ENCODE results near the gene PTGFR.

PTGFR gene

GRCh38 chr1:78468521-78468920 is 22.3 kb upstream of the PTGFR start:
- intact Hi-C loops (cut with DNase I; ENCODE audit: low total_unique reads), result no loop called here
- H3K36me3 ChIP-seq, result no peaks in the 10 kb centered on the region
- TF ChIP-seq CTCF (IDR thresholded peaks at IDR 0.05), result no peak
- no peak overlapping the region for H3K4me3 ChIP-seq
- no peak for DNase-seq
- H3K4me1 ChIP-seq, result no peaks in the 10 kb centered on the region
- no peaks in the 10 kb centered on the region for H3K27me3 ChIP-seq
- no peaks in the 10 kb centered on the region for H3K9me3 ChIP-seq
- no peak overlapping the region for H3K27ac ChIP-seq

- TF ChIP-seq CTCF (IDR thresholded peaks at IDR 0.05), result no peak
- Histone ChIP-seq H3K4me1 (no peaks in the 10 kb centered on the region), H3K4me3 (no peak overlapping the region), H3K9me3 (no peaks in the 10 kb centered on the region), H3K27ac (no peak overlapping the region), H3K36me3 (no peaks in the 10 kb centered on the region), H3K27me3 (no peaks in the 10 kb centered on the region)
- intact Hi-C loops (cut with DNase I; ENCODE audit: low total_unique reads), result no loop called here
- no peak for DNase-seq
Observed at GRCh38 chr1:78469576-78469975, 21.2 kb upstream of the PTGFR start.

- intact Hi-C loops (cut with DNase I; ENCODE audit: low total_unique reads), result no loop called here
- H3K36me3 ChIP-seq, result no peaks in the 10 kb centered on the region
- H3K4me3 ChIP-seq, result no peak overlapping the region
- no peaks in the 10 kb centered on the region for H3K9me3 ChIP-seq
- H3K27me3 ChIP-seq, result no peaks in the 10 kb centered on the region
- no peaks in the 10 kb centered on the region for H3K4me1 ChIP-seq
- no peak overlapping the region for H3K27ac ChIP-seq
- no peak for TF ChIP-seq CTCF (IDR thresholded peaks at IDR 0.05)
- DNase-seq, result no peak
Observed at GRCh38 chr1:78471890-78472620, 18.7 kb upstream of the PTGFR start.

- intact Hi-C loops (cut with DNase I; ENCODE audit: low total_unique reads), result no loop called here
- Histone ChIP-seq H3K4me3 (no peak overlapping the region), H3K9me3 (no peaks in the 10 kb centered on the region), H3K27me3 (no peaks in the 10 kb centered on the region), H3K4me1 (no peaks in the 10 kb centered on the region), H3K27ac (no peak overlapping the region), H3K36me3 (no peaks in the 10 kb centered on the region)
- TF ChIP-seq CTCF (IDR thresholded peaks at IDR 0.05), result no peak
- DNase-seq, result no peak
Observed at GRCh38 chr1:78472851-78473496, 17.8 kb upstream of the PTGFR start.

- no peak for TF ChIP-seq CTCF (IDR thresholded peaks at IDR 0.05)
- DNase-seq, result no peak
- H3K27me3 ChIP-seq, result no peaks in the 10 kb centered on the region
- H3K4me1 ChIP-seq, result no peaks in the 10 kb centered on the region
- H3K4me3 ChIP-seq, result no peak overlapping the region
- no peaks in the 10 kb centered on the region for H3K9me3 ChIP-seq
- no peak overlapping the region for H3K27ac ChIP-seq
- no peaks in the 10 kb centered on the region for H3K36me3 ChIP-seq
- intact Hi-C loops (cut with DNase I; ENCODE audit: low total_unique reads), result no loop called here
Observed at GRCh38 chr1:78474092-78474491, 16.7 kb upstream of the PTGFR start.
